ENCODE measurements around the gene PLAGL1. TPM values are rescaled to one million over a fixed set of nuclear protein-coding genes. Genes with fewer than 3 reads are reported as not detected.

The PLAGL1 gene
- total and polyA plus RNA-seq, 2 experiments from 2014 or later, result 48.6 to 88.9 TPM

Small RNAs within 50 kb of the gene (small RNA-seq; reads per million reads assigned to genes)
- gene RF02143, result not detected

Other genes starting within 250 kb of the PLAGL1 start
- 21.6 and 22.7 TPM in 2 replicates for gene LTV1, start 164.9 kb downstream of the PLAGL1 start, total RNA-seq
- gene LTV1, start 164.9 kb downstream of the PLAGL1 start, polyA plus RNA-seq, result 27.8 and 29.1 TPM in 2 replicates
- gene ZC2HC1B, start 143.8 kb downstream of the PLAGL1 start, total RNA-seq, result not detected in 2 replicates
- not detected in 2 replicates for gene ZC2HC1B, start 143.8 kb downstream of the PLAGL1 start, polyA plus RNA-seq
- gene SF3B5, start 87.3 kb upstream of the PLAGL1 start, total RNA-seq, result 147 and 182 TPM in 2 replicates
- 155 and 179 TPM in 2 replicates for gene SF3B5, start 87.3 kb upstream of the PLAGL1 start, polyA plus RNA-seq
- 0.27 and 1.6 TPM in 2 replicates for gene STX11, start 142.3 kb upstream of the PLAGL1 start, total RNA-seq
- gene STX11, start 142.3 kb upstream of the PLAGL1 start, polyA plus RNA-seq, result 0.48 and 0.84 TPM in 2 replicates

Data from hepatocyte (in vitro differentiated cells).